ENCODE measurements around the gene CC2D2B.
"Not testable (repeated sequence)": the region's sequence is repeated elsewhere in the genome, so short reads cannot be mapped to it uniquely, and the experiment has no call there.

Gene CC2D2B

GRCh38 chr10:95876756-95877155, 31.0 kb upstream of the CC2D2B start:
- no peak for DNase-seq (ENCODE audit: low read depth)
- H3K4me3 ChIP-seq (ENCODE audit: low read depth, low read length), result no peak overlapping the region
- in situ Hi-C loops (cut with HindIII; ENCODE audit: low sequenced_read_pairs), result no loop called here
- TF ChIP-seq, protein P1, sequence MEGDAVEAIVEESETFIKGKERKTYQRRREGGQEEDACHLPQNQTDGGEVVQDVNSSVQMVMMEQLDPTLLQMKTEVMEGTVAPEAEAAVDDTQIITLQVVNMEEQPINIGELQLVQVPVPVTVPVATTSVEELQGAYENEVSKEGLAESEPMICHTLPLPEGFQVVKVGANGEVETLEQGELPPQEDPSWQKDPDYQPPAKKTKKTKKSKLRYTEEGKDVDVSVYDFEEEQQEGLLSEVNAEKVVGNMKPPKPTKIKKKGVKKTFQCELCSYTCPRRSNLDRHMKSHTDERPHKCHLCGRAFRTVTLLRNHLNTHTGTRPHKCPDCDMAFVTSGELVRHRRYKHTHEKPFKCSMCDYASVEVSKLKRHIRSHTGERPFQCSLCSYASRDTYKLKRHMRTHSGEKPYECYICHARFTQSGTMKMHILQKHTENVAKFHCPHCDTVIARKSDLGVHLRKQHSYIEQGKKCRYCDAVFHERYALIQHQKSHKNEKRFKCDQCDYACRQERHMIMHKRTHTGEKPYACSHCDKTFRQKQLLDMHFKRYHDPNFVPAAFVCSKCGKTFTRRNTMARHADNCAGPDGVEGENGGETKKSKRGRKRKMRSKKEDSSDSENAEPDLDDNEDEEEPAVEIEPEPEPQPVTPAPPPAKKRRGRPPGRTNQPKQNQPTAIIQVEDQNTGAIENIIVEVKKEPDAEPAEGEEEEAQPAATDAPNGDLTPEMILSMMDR (IDR thresholded peaks at IDR 0.05; ENCODE audit: low read depth, low read length, missing control alignments), result no peak

- no peak overlapping the region for H3K4me3 ChIP-seq (ENCODE audit: low read depth, low read length)
- in situ Hi-C loops (cut with HindIII; ENCODE audit: low sequenced_read_pairs), result no loop called here
- TF ChIP-seq, protein P1 (IDR thresholded peaks at IDR 0.05; ENCODE audit: low read depth, low read length, missing control alignments), result no peak
- DNase-seq (ENCODE audit: low read depth), result no peak
Observed at GRCh38 chr10:95877881-95878280, 29.9 kb upstream of the CC2D2B start.

DNA sequence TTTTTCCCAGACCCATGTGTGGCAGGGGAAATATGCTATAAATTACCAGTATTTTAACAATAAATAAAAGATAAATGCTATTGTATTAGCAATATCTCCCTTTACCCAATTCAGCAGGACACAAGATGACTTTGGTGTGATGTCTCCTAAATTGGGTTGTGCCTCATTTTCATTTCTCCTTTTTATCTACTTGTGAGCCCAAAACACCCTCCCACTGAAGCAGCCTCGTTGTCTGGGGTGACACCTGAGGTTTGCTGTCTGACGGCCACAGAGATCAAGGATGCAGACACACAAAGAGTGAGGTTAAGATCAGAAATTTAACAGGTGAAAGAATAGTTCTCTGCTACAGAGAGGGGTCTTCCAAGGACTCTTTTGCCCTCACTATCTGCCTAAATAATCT, 27.1 kb upstream of the CC2D2B start:
- no peak for DNase-seq (ENCODE audit: low read depth)
- TF ChIP-seq, protein P1 (IDR thresholded peaks at IDR 0.05; ENCODE audit: low read depth, low read length, missing control alignments), result no peak
- H3K4me3 ChIP-seq (ENCODE audit: low read depth, low read length), result no peak overlapping the region
- in situ Hi-C loops (cut with HindIII; ENCODE audit: low sequenced_read_pairs), result no loop called here

GRCh38 chr10:95881316-95881715, 26.5 kb upstream of the CC2D2B start:
- H3K4me3 ChIP-seq (ENCODE audit: low read depth, low read length), result no peak overlapping the region
- TF ChIP-seq, protein P1 (IDR thresholded peaks at IDR 0.05; ENCODE audit: low read depth, low read length, missing control alignments), result no peak
- no peak for DNase-seq (ENCODE audit: low read depth)
- in situ Hi-C loops (cut with HindIII; ENCODE audit: low sequenced_read_pairs), result no loop called here

DNA sequence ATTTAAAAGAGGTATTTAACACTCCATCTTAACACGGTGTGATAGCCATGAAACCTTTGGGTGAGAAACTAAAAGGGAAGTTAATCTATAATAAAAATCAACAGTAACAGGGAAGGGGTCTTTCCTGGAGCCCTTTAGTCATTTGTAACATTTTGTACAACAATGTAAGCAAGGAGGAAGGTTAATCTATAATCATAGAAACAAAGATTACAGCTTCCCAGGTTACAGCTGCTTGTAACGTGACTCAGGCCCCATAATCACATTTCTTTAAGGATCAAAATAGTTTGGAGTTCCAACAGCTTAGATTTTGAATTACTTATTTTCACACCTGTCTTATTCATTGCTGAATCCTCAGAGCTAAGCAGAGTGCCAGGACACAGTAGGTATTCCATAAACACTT, 17.9 kb upstream of the CC2D2B start:
- no peak for DNase-seq (ENCODE audit: low read depth)
- TF ChIP-seq, protein P1 (IDR thresholded peaks at IDR 0.05; ENCODE audit: low read depth, low read length, missing control alignments), result no peak
- H3K4me3 ChIP-seq (ENCODE audit: low read depth, low read length), result no peak overlapping the region
- in situ Hi-C loops (cut with HindIII; ENCODE audit: low sequenced_read_pairs), result no loop called here

GRCh38 chr10:95896071-95896850, 11.5 kb upstream of the CC2D2B start:
- in situ Hi-C loops (cut with HindIII; ENCODE audit: low sequenced_read_pairs), result no loop called here
- H3K4me3 ChIP-seq (ENCODE audit: low read depth, low read length), result no peak overlapping the region
- no peak for DNase-seq (ENCODE audit: low read depth)
- TF ChIP-seq, protein P1 (IDR thresholded peaks at IDR 0.05; ENCODE audit: low read depth, low read length, missing control alignments), result no peak

- in situ Hi-C loops (cut with HindIII; ENCODE audit: low sequenced_read_pairs); DNase-seq (ENCODE audit: low read depth); H3K4me3 ChIP-seq (ENCODE audit: low read depth, low read length): not testable (repeated sequence)
Observed at GRCh38 chr10:95905897-95906580, 1.7 kb upstream of the CC2D2B start.

All from astrocyte of the cerebellum (primary cell).